ENCODE data around the gene SNX8.
"Not testable (repeated sequence)": the region's sequence is repeated elsewhere in the genome, so short reads cannot be mapped to it uniquely, and the experiment has no call there.

Gene SNX8

GRCh38 chr7:2353113-2353935 lies 39.1 kb upstream of the SNX8 start:
- Mint-ChIP-seq H3K9me3 (no peaks in the 10 kb centered on the region), H3K36me3 (ENCODE audit: insufficient read depth) (peaks cover 17% of the 10 kb centered on the region), H3K4me3 (peak overlapping the region; percentile 96), H3K4me1 (peaks cover 20% of the 10 kb centered on the region), H3K27me3 (no peaks in the 10 kb centered on the region), H3K27ac (ENCODE audit: low read depth) (peak overlapping the region; percentile 100)
- DNase-seq (ENCODE audit: low spot score in 2 of 2) (no peak), ATAC-seq (replicated peaks; ENCODE audit: extremely low read depth, poor library complexity, severe bottlenecking) (no peak)

- no peak overlapping the region for H3K27ac Mint-ChIP-seq (ENCODE audit: low read depth)
- no peak overlapping the region for H3K4me3 Mint-ChIP-seq
- H3K27me3 Mint-ChIP-seq: no peaks in the 10 kb centered on the region
- no peak for ATAC-seq (replicated peaks; ENCODE audit: extremely low read depth, poor library complexity, severe bottlenecking)
- no peak for DNase-seq (ENCODE audit: low spot score in 2 of 2)
- peaks cover 11% of the 10 kb centered on the region for H3K4me1 Mint-ChIP-seq
- peaks cover 9% of the 10 kb centered on the region for H3K36me3 Mint-ChIP-seq (ENCODE audit: insufficient read depth)
- H3K9me3 Mint-ChIP-seq: no peaks in the 10 kb centered on the region
These were observed 36.6 kb upstream of the SNX8 start for GRCh38 chr7:2350861-2351260.

DNA sequence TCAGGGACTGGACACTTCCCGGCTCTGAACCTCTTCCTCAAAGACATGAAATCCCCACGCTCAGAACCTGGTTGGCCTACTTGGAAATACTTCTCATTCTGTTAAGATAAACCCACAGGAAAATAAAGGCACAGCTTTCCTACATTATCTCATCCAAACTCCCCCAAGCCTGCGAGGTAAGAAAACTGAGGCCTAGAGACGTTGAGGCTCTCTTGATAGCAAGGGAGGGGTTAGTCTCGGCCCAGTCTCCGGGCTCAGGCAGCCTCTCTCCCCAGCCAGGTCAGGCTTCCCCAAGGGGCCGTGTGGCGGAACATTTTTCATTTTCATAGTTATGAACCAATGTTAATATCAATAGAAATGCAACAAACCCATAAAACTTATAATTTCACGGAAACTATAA lies 35.8 kb upstream of the SNX8 start:
- Mint-ChIP-seq H3K36me3 (ENCODE audit: insufficient read depth) (peaks cover 9% of the 10 kb centered on the region), H3K4me1 (peaks cover 11% of the 10 kb centered on the region), H3K9me3 (no peaks in the 10 kb centered on the region), H3K27me3 (no peaks in the 10 kb centered on the region), H3K4me3 (no peak overlapping the region), H3K27ac (ENCODE audit: low read depth) (no peak overlapping the region)
- no peak for DNase-seq (ENCODE audit: low spot score in 2 of 2)
- ATAC-seq (replicated peaks; ENCODE audit: extremely low read depth, poor library complexity, severe bottlenecking): no peak

DNA sequence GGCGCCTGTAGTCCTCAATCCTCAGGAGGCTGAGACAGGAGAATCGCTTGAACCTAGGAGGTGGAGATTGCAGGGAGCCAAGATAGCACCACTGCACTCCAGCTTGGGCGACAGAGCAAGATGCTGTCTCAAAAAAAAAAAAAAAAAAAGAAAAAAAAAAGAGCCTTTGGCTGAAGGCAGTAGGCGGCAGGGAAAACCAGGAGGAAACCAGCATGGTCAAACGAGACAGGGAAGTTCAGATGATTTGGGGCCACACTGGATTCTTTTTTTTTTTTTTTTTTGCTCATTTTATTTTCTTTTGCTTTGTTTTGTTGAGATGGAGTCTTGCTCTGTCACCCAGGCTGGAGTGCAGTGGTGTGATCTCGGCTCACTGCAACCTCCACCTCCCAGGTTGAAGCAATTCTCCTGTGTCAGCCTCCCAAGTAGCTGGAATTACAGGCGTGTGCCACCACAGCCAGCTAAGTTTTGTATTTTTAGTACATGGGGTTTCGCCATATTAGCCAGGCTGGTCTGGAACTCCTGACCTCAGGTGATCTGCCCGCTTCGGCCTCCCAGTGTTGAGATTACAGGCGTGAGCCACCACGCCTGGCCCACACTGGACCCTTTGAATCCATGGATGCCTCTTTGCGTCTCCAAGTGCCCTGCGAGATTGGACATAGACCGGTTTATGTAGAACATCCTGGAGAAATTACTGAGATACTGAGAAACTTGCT lies 33.3 kb upstream of the SNX8 start:
- H3K27me3 Mint-ChIP-seq; H3K36me3 Mint-ChIP-seq (ENCODE audit: insufficient read depth); H3K9me3 Mint-ChIP-seq; H3K4me1 Mint-ChIP-seq; H3K27ac Mint-ChIP-seq (ENCODE audit: low read depth); H3K4me3 Mint-ChIP-seq; DNase-seq (ENCODE audit: low spot score in 2 of 2); ATAC-seq (replicated peaks; ENCODE audit: extremely low read depth, poor library complexity, severe bottlenecking): not testable (repeated sequence)

- Mint-ChIP-seq H3K4me3 (no peak overlapping the region), H3K9me3 (no peaks in the 10 kb centered on the region), H3K27me3 (no peaks in the 10 kb centered on the region), H3K36me3 (ENCODE audit: insufficient read depth) (no peaks in the 10 kb centered on the region), H3K27ac (ENCODE audit: low read depth) (no peak overlapping the region), H3K4me1 (no peaks in the 10 kb centered on the region)
- DNase-seq (ENCODE audit: low spot score in 2 of 2): no peak
- no peak for ATAC-seq (replicated peaks; ENCODE audit: extremely low read depth, poor library complexity, severe bottlenecking)
These were observed 22.5 kb upstream of the SNX8 start for GRCh38 chr7:2336626-2337299.

DNA sequence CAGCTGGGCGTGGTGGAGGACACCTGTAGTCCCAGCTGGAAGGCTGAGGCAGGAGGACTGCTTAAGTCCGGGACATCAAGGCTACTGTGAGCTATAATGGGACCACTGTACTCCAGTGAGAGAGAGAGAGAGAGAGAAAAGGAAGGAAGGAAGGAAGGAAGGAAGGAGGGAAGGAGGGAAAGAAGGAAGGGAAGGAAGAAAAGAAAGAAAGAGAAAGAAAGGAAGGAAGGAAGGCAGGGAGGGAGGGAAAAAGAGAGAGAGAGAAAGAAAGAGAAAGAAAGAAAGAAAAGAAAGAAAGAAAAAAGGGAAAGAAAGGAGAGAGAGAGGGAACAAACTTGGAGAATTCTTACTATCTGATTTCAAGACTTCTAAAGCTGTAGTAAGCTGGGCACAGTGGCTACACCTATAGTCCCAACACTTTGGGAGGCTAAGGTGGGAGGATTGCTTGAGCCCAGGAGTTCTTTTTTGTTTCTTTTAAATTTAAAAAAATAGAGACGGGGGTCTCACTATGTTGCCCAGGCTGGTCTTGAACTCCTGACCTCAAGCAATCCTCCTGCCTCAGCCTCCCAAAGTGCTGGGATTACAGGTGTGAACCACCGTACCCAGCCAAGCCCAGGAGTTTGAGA lies 18.5 kb upstream of the SNX8 start:
- H3K4me1 Mint-ChIP-seq; DNase-seq (ENCODE audit: low spot score in 2 of 2); H3K9me3 Mint-ChIP-seq; H3K27me3 Mint-ChIP-seq; H3K27ac Mint-ChIP-seq (ENCODE audit: low read depth); H3K36me3 Mint-ChIP-seq (ENCODE audit: insufficient read depth); ATAC-seq (replicated peaks; ENCODE audit: extremely low read depth, poor library complexity, severe bottlenecking); H3K4me3 Mint-ChIP-seq: not testable (repeated sequence)

DNA sequence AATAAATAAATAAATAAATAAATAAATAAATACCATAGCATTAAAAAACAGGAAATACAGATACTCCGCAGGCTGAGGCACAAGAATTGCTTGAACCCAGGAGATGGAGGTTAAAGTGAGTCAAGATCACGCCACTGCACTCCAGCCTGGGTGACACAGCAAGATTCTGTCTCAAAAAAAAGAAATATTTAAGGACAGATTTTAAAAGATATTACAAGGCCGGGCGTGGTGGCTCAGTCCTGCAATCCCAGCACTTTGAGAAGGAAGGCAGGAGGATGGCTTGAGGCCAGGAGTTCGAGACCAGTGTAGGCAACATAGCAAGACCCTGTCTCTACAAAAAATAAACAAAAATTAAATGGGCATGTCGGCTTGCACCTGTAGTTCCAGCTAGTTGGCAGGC lies 17.5 kb upstream of the SNX8 start:
- no peaks in the 10 kb centered on the region for H3K4me1 Mint-ChIP-seq
- no peak overlapping the region for H3K4me3 Mint-ChIP-seq
- H3K27me3 Mint-ChIP-seq: no peaks in the 10 kb centered on the region
- no peak for ATAC-seq (replicated peaks; ENCODE audit: extremely low read depth, poor library complexity, severe bottlenecking)
- no peaks in the 10 kb centered on the region for H3K36me3 Mint-ChIP-seq (ENCODE audit: insufficient read depth)
- no peak overlapping the region for H3K27ac Mint-ChIP-seq (ENCODE audit: low read depth)
- H3K9me3 Mint-ChIP-seq: no peaks in the 10 kb centered on the region
- DNase-seq (ENCODE audit: low spot score in 2 of 2): no peak

DNA sequence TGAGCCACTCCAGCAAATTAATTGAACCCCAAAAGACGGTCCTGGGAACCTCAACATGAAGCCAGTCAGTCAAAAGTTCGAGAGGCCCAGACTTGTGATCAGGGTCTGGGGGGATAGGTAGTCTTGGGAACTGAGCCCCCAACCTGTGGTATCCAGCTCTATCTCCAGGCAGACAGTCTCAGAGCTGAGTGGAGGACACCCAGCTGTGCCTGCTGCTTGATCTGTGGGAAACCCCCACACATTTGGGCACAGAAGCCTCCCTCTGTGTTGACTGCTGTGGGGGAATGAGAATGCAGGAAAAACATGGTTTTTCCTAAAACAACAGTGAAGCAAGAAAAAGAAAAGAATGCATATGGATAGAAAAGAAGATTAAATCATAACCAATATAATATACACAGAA lies 16.3 kb upstream of the SNX8 start:
- H3K27ac Mint-ChIP-seq (ENCODE audit: low read depth): no peak overlapping the region
- no peaks in the 10 kb centered on the region for H3K4me1 Mint-ChIP-seq
- no peaks in the 10 kb centered on the region for H3K9me3 Mint-ChIP-seq
- no peaks in the 10 kb centered on the region for H3K36me3 Mint-ChIP-seq (ENCODE audit: insufficient read depth)
- no peak for ATAC-seq (replicated peaks; ENCODE audit: extremely low read depth, poor library complexity, severe bottlenecking)
- DNase-seq (ENCODE audit: low spot score in 2 of 2): no peak
- H3K4me3 Mint-ChIP-seq: no peak overlapping the region
- no peaks in the 10 kb centered on the region for H3K27me3 Mint-ChIP-seq

- H3K9me3 Mint-ChIP-seq: no peaks in the 10 kb centered on the region
- H3K27ac Mint-ChIP-seq (ENCODE audit: low read depth): no peak overlapping the region
These were observed 12.7 kb upstream of the SNX8 start for GRCh38 chr7:2326951-2327350.

GRCh38 chr7:2325162-2325561 lies 10.9 kb upstream of the SNX8 start:
- Mint-ChIP-seq H3K27me3 (no peaks in the 10 kb centered on the region), H3K36me3 (ENCODE audit: insufficient read depth) (peaks cover 2% of the 10 kb centered on the region), H3K4me1 (no peaks in the 10 kb centered on the region), H3K27ac (ENCODE audit: low read depth) (no peak overlapping the region), H3K4me3 (no peak overlapping the region), H3K9me3 (no peaks in the 10 kb centered on the region)
- no peak for DNase-seq (ENCODE audit: low spot score in 2 of 2)
- ATAC-seq (replicated peaks; ENCODE audit: extremely low read depth, poor library complexity, severe bottlenecking): no peak

More at GRCh38 chr7:2326951-2327350, 12.7 kb upstream of the SNX8 start:
- no peak for DNase-seq (ENCODE audit: low spot score in 2 of 2)
- Mint-ChIP-seq H3K4me3 (no peak overlapping the region), H3K36me3 (ENCODE audit: insufficient read depth) (peaks cover 2% of the 10 kb centered on the region), H3K27me3 (no peaks in the 10 kb centered on the region), H3K4me1 (no peaks in the 10 kb centered on the region)
- no peak for ATAC-seq (replicated peaks; ENCODE audit: extremely low read depth, poor library complexity, severe bottlenecking)

- Mint-ChIP-seq H3K36me3 (ENCODE audit: insufficient read depth) (peaks cover 2% of the 10 kb centered on the region), H3K27ac (ENCODE audit: low read depth) (no peak overlapping the region), H3K9me3 (no peaks in the 10 kb centered on the region), H3K4me1 (no peaks in the 10 kb centered on the region), H3K27me3 (no peaks in the 10 kb centered on the region), H3K4me3 (no peak overlapping the region)
- no peak for DNase-seq (ENCODE audit: low spot score in 2 of 2)
- no peak for ATAC-seq (replicated peaks; ENCODE audit: extremely low read depth, poor library complexity, severe bottlenecking)
These were observed 6.8 kb upstream of the SNX8 start for GRCh38 chr7:2321020-2321419.

DNA sequence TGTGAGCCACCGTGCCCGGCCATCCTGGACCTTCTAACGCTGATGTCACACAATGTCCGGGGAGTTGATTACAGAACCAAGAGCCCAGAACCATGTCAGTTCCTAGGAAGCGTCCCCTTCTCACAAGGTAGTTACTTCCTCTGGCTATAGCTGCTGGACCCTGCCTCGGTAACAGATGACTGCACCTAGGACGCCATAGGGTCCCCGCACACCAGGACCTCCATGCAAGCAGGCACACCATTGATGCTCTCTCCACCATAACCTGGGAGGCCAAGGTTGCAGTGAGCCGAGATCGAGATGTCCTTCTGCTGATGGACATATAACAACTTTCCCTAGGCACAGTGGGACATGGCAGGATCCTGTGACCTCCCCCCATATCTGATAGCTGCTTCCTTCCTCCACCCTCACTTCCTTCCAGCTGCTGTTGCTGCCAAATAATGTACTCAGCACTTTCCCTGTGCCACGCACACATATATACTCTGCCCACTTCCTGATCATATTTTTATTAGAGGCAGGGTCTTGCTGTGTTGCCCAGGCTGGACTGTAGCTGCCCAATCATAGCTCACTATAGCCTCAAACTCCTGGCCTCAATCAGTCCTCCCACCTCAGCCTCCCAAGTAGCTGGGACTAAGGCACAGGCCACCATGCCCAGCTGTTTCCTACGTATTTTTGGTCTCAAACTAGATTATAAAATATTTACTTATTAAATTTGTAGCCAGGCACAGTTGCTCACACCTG lies 3.5 kb upstream of the SNX8 start:
- Mint-ChIP-seq H3K4me1 (peaks cover 8% of the 10 kb centered on the region), H3K4me3 (no peak overlapping the region), H3K27ac (ENCODE audit: low read depth) (no peak overlapping the region), H3K27me3 (no peaks in the 10 kb centered on the region), H3K36me3 (ENCODE audit: insufficient read depth) (peaks cover 4% of the 10 kb centered on the region), H3K9me3 (no peaks in the 10 kb centered on the region)
- ATAC-seq (replicated peaks; ENCODE audit: extremely low read depth, poor library complexity, severe bottlenecking) (no peak), DNase-seq (ENCODE audit: low spot score in 2 of 2) (no peak)
